GM12878 (cell line): ENCODE data around the gene POLRMT. TPM values are rescaled to one million over a fixed set of nuclear protein-coding genes. Genes with fewer than 3 reads are reported as not detected.

Experiments
- ATAC-seq: fragments of 200-7000 bp; cut with Tn5 transposase; 3 replicates; pipeline ENCODE4 v1.9.1; 2020; ENCODE audit warnings: mild to moderate bottlenecking, moderate library complexity
- BruUV-seq: library from RNA; stranded (reverse); fragments of 400-500 nt; replicated peaks from 2 replicates; lab custom pipeline; 2021; lab: Mats Ljungman, UMichigan
- CTCF ChIA-PET: fragments of 300-600 bp; sonication (Branson Sonifier 250); formaldehyde crosslinking; extraction: SDS; loops from one replicate; lab custom pipeline; 2021; ENCODE audit warnings: inconsistent platforms; lab: Yijun Ruan, JAX
- POLR2A ChIA-PET: fragments of 350-600 bp; formaldehyde crosslinking; extraction: SDS; loops from one replicate; lab custom pipeline; 2021; ENCODE audit warnings: inconsistent platforms; lab: Charles Lee
- RAD21 ChIA-PET: fragments of 300-600 bp; sonication (Branson Sonifier 250); formaldehyde crosslinking; loops from one replicate; lab custom pipeline; 2023; ENCODE audit warnings: antibody characterized with exemption; ENCODE audit not compliant: unreplicated experiment; lab: Charles Lee
- SMC1A ChIA-PET: fragments of 300-600 bp; sonication (Branson Sonifier 250); formaldehyde crosslinking; loops from one replicate; lab custom pipeline; 2023; ENCODE audit not compliant: unreplicated experiment, uncharacterized antibody; lab: Charles Lee
- DNase-seq: peaks from one replicate; pipeline ENCODE4 v3.0.0-alpha.2; 2011; ENCODE audit warnings: low read depth, low spot score
- FAIRE-seq: peaks from 3 replicates; lab custom pipeline; 2011; peaks lifted over from hg19 to GRCh38; lab: Jason Lieb, UNC
- H2AFZ ChIP-seq: 2 replicates; pipeline ENCODE4 v1.6.0; 2011; ENCODE audit warnings: low read depth, low read length, control low read depth; ENCODE audit not compliant: control insufficient read depth
- H3K27ac ChIP-seq: 2 replicates; pipeline ENCODE4 v1.5.1; 2011; ENCODE audit warnings: control low read depth; ENCODE audit not compliant: control insufficient read depth, insufficient read depth
- H3K27me3 ChIP-seq, 2 experiments: replicated peaks in 1 of 2; 2 replicates each; pipeline versions ENCODE4 v1.6.0 to v1.6.1; 2011; ENCODE audit warnings: low read length in 1 of 2; ENCODE audit not compliant: control insufficient read depth in 2 of 2, insufficient read depth in 2 of 2
- H3K36me3 ChIP-seq, 2 experiments: 2 replicates each; pipeline ENCODE4 v1.5.1; 2011; ENCODE audit warnings: low read length in 1 of 2; ENCODE audit not compliant: control insufficient read depth in 2 of 2, insufficient read depth in 2 of 2
- H3K4me1 ChIP-seq: 2 replicates; pipeline ENCODE4 v1.6.1; 2011; ENCODE audit warnings: mild to moderate bottlenecking, low read length, moderate library complexity, mixed read lengths; ENCODE audit not compliant: control insufficient read depth, insufficient read depth
- H3K4me2 ChIP-seq: 2 replicates; pipeline ENCODE4 v1.6.0; 2011; ENCODE audit warnings: control low read depth; ENCODE audit not compliant: control insufficient read depth, insufficient read depth
- H3K4me3 ChIP-seq: fragments of 200-600 bp; sonication (generic); 2 replicates; pipeline ENCODE4 v1.5.1; 2016
- H3K79me2 ChIP-seq: 2 replicates; pipeline ENCODE4 v1.6.0; 2011; ENCODE audit warnings: low read length; ENCODE audit not compliant: control insufficient read depth, insufficient read depth
- H3K9ac ChIP-seq: 2 replicates; pipeline ENCODE4 v1.8.0; 2011; ENCODE audit warnings: low read length, control low read depth, mixed read lengths; ENCODE audit not compliant: control insufficient read depth, insufficient read depth
- H3K9me3 ChIP-seq: replicated peaks from 3 replicates; pipeline ENCODE4 v1.5.1; 2011; ENCODE audit warnings: mild to moderate bottlenecking, low read length; ENCODE audit not compliant: control insufficient read depth, insufficient read depth
- H4K20me1 ChIP-seq: 2 replicates; pipeline ENCODE4 v1.6.0; 2011; ENCODE audit not compliant: control insufficient read depth, insufficient read depth
- BACH1 ChIP-seq: fragments of 450-650 bp; IDR thresholded peaks from 2 replicates; pipeline ENCODE4 v1.6.1; 2017; ENCODE audit warnings: mild to moderate bottlenecking, borderline replicate concordance
- CBFB ChIP-seq: IDR thresholded peaks from 2 replicates; pipeline ENCODE4 v1.6.1; 2016; ENCODE audit warnings: antibody characterized with exemption, low read depth
- HDAC6 ChIP-seq: fragments of 200-600 bp; sonication (generic); IDR thresholded peaks from one replicate; pipeline ENCODE4 v1.8.0; 2017; ENCODE audit warnings: antibody characterized with exemption; ENCODE audit not compliant: unreplicated experiment
- HDGF ChIP-seq: fragments of 450-650 bp; IDR thresholded peaks from 2 replicates; pipeline ENCODE4 v1.6.1; 2016; ENCODE audit warnings: antibody characterized with exemption
- JUNB ChIP-seq: IDR thresholded peaks from 2 replicates; pipeline ENCODE4 v1.6.1; 2016; ENCODE audit warnings: antibody characterized with exemption, mild to moderate bottlenecking
- PAX5 ChIP-seq: IDR thresholded peaks from 2 replicates; pipeline ENCODE4 v1.6.1; 2011; ENCODE audit warnings: low read depth, low read length, borderline replicate concordance
- PBX3 ChIP-seq: IDR thresholded peaks from 2 replicates; pipeline ENCODE4 v1.6.1; 2011; ENCODE audit warnings: mild to moderate bottlenecking, low read depth, low read length, moderate library complexity; ENCODE audit not compliant: insufficient replicate concordance
- PML ChIP-seq: IDR thresholded peaks from 2 replicates; pipeline ENCODE4 v1.6.1; 2012; ENCODE audit warnings: low read length, inconsistent platforms
- RBBP5 ChIP-seq: fragments of 200-600 bp; sonication (generic); conservative IDR thresholded peaks from 2 replicates; pipeline ENCODE4 v1.6.1; 2016
- RELB ChIP-seq: fragments of 450-650 bp; IDR thresholded peaks from 2 replicates; pipeline ENCODE4 v1.6.1; 2017; ENCODE audit warnings: low read depth, mild to moderate bottlenecking, moderate library complexity
- SMARCA5 ChIP-seq: fragments of 450-650 bp; IDR thresholded peaks from 2 replicates; pipeline ENCODE4 v1.6.1; 2017; ENCODE audit warnings: mild to moderate bottlenecking
- USF2 ChIP-seq: IDR thresholded peaks from 2 replicates; pipeline ENCODE4 v1.6.1; 2011; ENCODE audit warnings: low read depth, low read length, improper control_type of control experiment, borderline replicate concordance
- YBX1 ChIP-seq: fragments of 450-650 bp; IDR thresholded peaks from 2 replicates; pipeline ENCODE4 v1.6.1; 2016; ENCODE audit warnings: antibody characterized with exemption
- YY1 ChIP-seq: IDR thresholded peaks from 2 replicates; pipeline ENCODE4 v1.6.1; 2011; ENCODE audit warnings: low read depth, mild to moderate bottlenecking, low read length
- ZNF207 ChIP-seq: fragments of 450-650 bp; IDR thresholded peaks from 2 replicates; pipeline ENCODE4 v1.6.1; 2014; ENCODE audit warnings: antibody characterized with exemption, mild to moderate bottlenecking, borderline replicate concordance
- WGBS: methylation state at CpG from one replicate; pipeline ENCODE4 v1.1.6; 2016; ENCODE audit warnings: low lambda C conversion rate; ENCODE audit not compliant: insufficient replicate concordance, insufficient coverage; ENCODE audit errors: missing lambda C conversion rate; 5-methylcytosine and 5-hydroxymethylcytosine counted together
- in situ Hi-C: fragments of 300-500 bp; cut with MboI; formaldehyde crosslinking; loops from 9 replicates; pipeline ENCODE4 v1.14.3; 2018; ENCODE audit warnings: mixed read lengths
- intact Hi-C: fragments of 100-400 bp; cut with micrococcal nuclease; formaldehyde crosslinking; loops from one replicate; pipeline ENCODE4 v1.14.2; 2022; ENCODE audit not compliant: unreplicated experiment
- polyA plus RNA-seq, 11 experiments: library from polyadenylated mRNA; depleted of rRNA in 4 of 11; unstranded in 6 of 11; stranded (reverse) in 5 of 11; fragments of >200 nt; fragmentation: Nextera tagmentation in 4 of 11; fragmentation: Illumina TruSeq in 1 of 11; extraction: Ambion mirVana in 4 of 11; extraction: Trizol in 1 of 11; gene quantifications; 1 replicate in 1 of 11; 2 replicates in 10 of 11; pipeline versions ENCODE4 v1.2.1 to v1.2.3, GENCODE V29; 2011 to 2016; ENCODE audit warnings: inconsistent platforms in 2 of 11, missing spikeins in 2 of 11, low read depth in 1 of 11
- total RNA-seq, 4 experiments: library from RNA; depleted of rRNA in 3 of 4; stranded (reverse); fragments of >200 nt in 3 of 4; fragmentation: Illumina TruSeq in 1 of 4; extraction: Trizol in 1 of 4; gene quantifications; 2 replicates each; pipeline versions ENCODE4 v1.2.1 to v1.2.3, GENCODE V29; 2013 to 2021

The POLRMT gene
- total and polyA plus RNA-seq, 10 of the 15 experiments (the other 5 are each of a cell fraction or from before 2014, with no cell fraction given), result 9.9 to 57.6 (median 34.6) TPM

GRCh38 chr19:618247-618619, 15.1 kb downstream of the POLRMT start:
- Histone ChIP-seq H4K20me1 (no peaks in the 10 kb centered on the region), H3K27ac (no peak overlapping the region), H2AFZ (no peak overlapping the region), H3K4me3 (no peak overlapping the region), H3K36me3 (peaks cover 0 to 9% of the 10 kb centered on the region in 2 experiments; a peak in 2 of 4 replicates), H3K9ac (no peak overlapping the region), H3K9me3 (no peaks in the 10 kb centered on the region; the same call in 2 of the 3 replicates), H3K4me1 (no peaks in the 10 kb centered on the region), H3K4me2 (no peak overlapping the region), H3K27me3 (no peaks in the 10 kb centered on the region), H3K79me2 (no peaks in the 10 kb centered on the region)
- intact Hi-C loops (no loop called here), in situ Hi-C loops (no loop called here)
- WGBS, result over 99% methylated on average over 19 of the region's 19 CpGs
- no peak for ATAC-seq
- BruUV-seq, result no TSS peak
- FAIRE-seq, result no peak
- ChIA-PET CTCF (no interaction called here), SMC1A (no interaction called here), POLR2A (no interaction called here), RAD21 (no interaction called here)
- TF ChIP-seq SMARCA5 (no peak), HDGF (no peak), BACH1 (no peak), PML (no peak), RBBP5 (no peak), USF2 (no peak), YY1 (no peak), PBX3 (no peak), JUNB (no peak), HDAC6 (no peak), CBFB (no peak), ZNF207 (no peak), PAX5 (no peak), YBX1 (no peak), RELB (no peak)
- DNase-seq, result no peak
